Measurements from ENCODE around the gene SOST.
A peak's percentile ranks its signal among the peaks of the same experiment; 100 is the strongest.

Gene SOST

GRCh38 chr17:43722269-43722619 lies 36.3 kb downstream of the SOST start:
- peaks cover 4% of the 10 kb centered on the region for H3K4me1 ChIP-seq (ENCODE audit: insufficient read depth, low read length)
- no peak overlapping the region for H2AFZ ChIP-seq (ENCODE audit: low read depth, low read length)
- H3K4me3 ChIP-seq (ENCODE audit: low read length), result no peak overlapping the region
- no peaks in the 10 kb centered on the region for H3K36me3 ChIP-seq (ENCODE audit: insufficient read depth, low read length)
- H3K9me3 ChIP-seq (ENCODE audit: low read length), result no peaks in the 10 kb centered on the region
- H3K27me3 ChIP-seq (ENCODE audit: insufficient read depth, low read length), result peaks cover 2% of the 10 kb centered on the region

- H3K27me3 ChIP-seq (ENCODE audit: insufficient read depth, low read length), result peaks cover 2% of the 10 kb centered on the region
- no peaks in the 10 kb centered on the region for H3K9me3 ChIP-seq (ENCODE audit: low read length)
- H2AFZ ChIP-seq (ENCODE audit: low read depth, low read length), result no peak overlapping the region
- H3K4me3 ChIP-seq (ENCODE audit: low read length), result no peak overlapping the region
- no peaks in the 10 kb centered on the region for H3K36me3 ChIP-seq (ENCODE audit: insufficient read depth, low read length)
- H3K4me1 ChIP-seq (ENCODE audit: insufficient read depth, low read length), result peaks cover 4% of the 10 kb centered on the region
These were observed 36.9 kb downstream of the SOST start for GRCh38 chr17:43721537-43722268.

GRCh38 chr17:43720311-43721060 lies 38.1 kb downstream of the SOST start:
- H3K9me3 ChIP-seq (ENCODE audit: low read length), result no peaks in the 10 kb centered on the region
- H3K36me3 ChIP-seq (ENCODE audit: insufficient read depth, low read length), result no peaks in the 10 kb centered on the region
- peaks cover 4% of the 10 kb centered on the region for H3K4me1 ChIP-seq (ENCODE audit: insufficient read depth, low read length)
- H3K27me3 ChIP-seq (ENCODE audit: insufficient read depth, low read length), result peaks cover 7% of the 10 kb centered on the region
- H2AFZ ChIP-seq (ENCODE audit: low read depth, low read length), result no peak overlapping the region
- H3K4me3 ChIP-seq (ENCODE audit: low read length), result no peak overlapping the region

GRCh38 chr17:43719578-43719977 lies 39.0 kb downstream of the SOST start:
- Histone ChIP-seq H3K36me3 (ENCODE audit: insufficient read depth, low read length) (no peaks in the 10 kb centered on the region), H3K4me1 (ENCODE audit: insufficient read depth, low read length) (peaks cover 4% of the 10 kb centered on the region), H3K4me3 (ENCODE audit: low read length) (no peak overlapping the region), H3K27me3 (ENCODE audit: insufficient read depth, low read length) (peaks cover 16% of the 10 kb centered on the region), H2AFZ (ENCODE audit: low read depth, low read length) (no peak overlapping the region), H3K9me3 (ENCODE audit: low read length) (no peaks in the 10 kb centered on the region)

- H3K4me1 ChIP-seq (ENCODE audit: insufficient read depth, low read length), result peaks cover under 1% of the 10 kb centered on the region
- H3K27me3 ChIP-seq (ENCODE audit: insufficient read depth, low read length), result peaks cover 25% of the 10 kb centered on the region
- H3K36me3 ChIP-seq (ENCODE audit: insufficient read depth, low read length), result no peaks in the 10 kb centered on the region
- H3K4me3 ChIP-seq (ENCODE audit: low read length), result no peak overlapping the region
- H3K9me3 ChIP-seq (ENCODE audit: low read length), result no peaks in the 10 kb centered on the region
- no peak overlapping the region for H2AFZ ChIP-seq (ENCODE audit: low read depth, low read length)
These were observed 40.0 kb downstream of the SOST start for GRCh38 chr17:43718544-43718943.

- Histone ChIP-seq H3K4me1 (ENCODE audit: insufficient read depth, low read length) (peaks cover 4% of the 10 kb centered on the region), H3K9me3 (ENCODE audit: low read length) (no peaks in the 10 kb centered on the region), H3K4me3 (ENCODE audit: low read length) (no peak overlapping the region), H3K36me3 (ENCODE audit: insufficient read depth, low read length) (no peaks in the 10 kb centered on the region), H3K27me3 (ENCODE audit: insufficient read depth, low read length) (peaks cover 31% of the 10 kb centered on the region), H2AFZ (ENCODE audit: low read depth, low read length) (no peak overlapping the region)
These were observed 40.7 kb downstream of the SOST start for GRCh38 chr17:43717913-43718312.

GRCh38 chr17:43714465-43715149 lies 44.0 kb downstream of the SOST start:
- Histone ChIP-seq H3K9me3 (ENCODE audit: low read length) (no peaks in the 10 kb centered on the region), H2AFZ (ENCODE audit: low read depth, low read length) (no peak overlapping the region), H3K4me3 (ENCODE audit: low read length) (no peak overlapping the region), H3K27me3 (ENCODE audit: insufficient read depth, low read length) (peaks cover 47% of the 10 kb centered on the region), H3K36me3 (ENCODE audit: insufficient read depth, low read length) (no peaks in the 10 kb centered on the region), H3K4me1 (ENCODE audit: insufficient read depth, low read length) (peaks cover 4% of the 10 kb centered on the region)

- no peaks in the 10 kb centered on the region for H3K36me3 ChIP-seq (ENCODE audit: insufficient read depth, low read length)
- H2AFZ ChIP-seq (ENCODE audit: low read depth, low read length), result peak overlapping the region; percentile 61
- H3K4me1 ChIP-seq (ENCODE audit: insufficient read depth, low read length), result peaks cover 4% of the 10 kb centered on the region
- peak overlapping the region; percentile 38 for H3K4me3 ChIP-seq (ENCODE audit: low read length)
- peaks cover 47% of the 10 kb centered on the region for H3K27me3 ChIP-seq (ENCODE audit: insufficient read depth, low read length)
- H3K9me3 ChIP-seq (ENCODE audit: low read length), result no peaks in the 10 kb centered on the region
These were observed 45.0 kb downstream of the SOST start for GRCh38 chr17:43713494-43714162.

- Histone ChIP-seq H3K9me3 (ENCODE audit: low read length) (no peaks in the 10 kb centered on the region), H3K36me3 (ENCODE audit: insufficient read depth, low read length) (no peaks in the 10 kb centered on the region), H3K4me1 (ENCODE audit: insufficient read depth, low read length) (peaks cover 4% of the 10 kb centered on the region), H3K4me3 (ENCODE audit: low read length) (no peak overlapping the region), H3K27me3 (ENCODE audit: insufficient read depth, low read length) (peaks cover 45% of the 10 kb centered on the region), H2AFZ (ENCODE audit: low read depth, low read length) (no peak overlapping the region)
These were observed 46.2 kb downstream of the SOST start for GRCh38 chr17:43712397-43712796.

GRCh38 chr17:43710101-43710500 lies 48.5 kb downstream of the SOST start:
- Histone ChIP-seq H3K4me3 (ENCODE audit: low read length) (no peak overlapping the region), H3K4me1 (ENCODE audit: insufficient read depth, low read length) (peaks cover 4% of the 10 kb centered on the region), H3K27me3 (ENCODE audit: insufficient read depth, low read length) (peaks cover 36% of the 10 kb centered on the region), H2AFZ (ENCODE audit: low read depth, low read length) (no peak overlapping the region), H3K36me3 (ENCODE audit: insufficient read depth, low read length) (no peaks in the 10 kb centered on the region), H3K9me3 (ENCODE audit: low read length) (no peaks in the 10 kb centered on the region)

- Histone ChIP-seq H3K27me3 (ENCODE audit: insufficient read depth, low read length) (peaks cover 28% of the 10 kb centered on the region), H2AFZ (ENCODE audit: low read depth, low read length) (no peak overlapping the region), H3K4me3 (ENCODE audit: low read length) (no peak overlapping the region), H3K36me3 (ENCODE audit: insufficient read depth, low read length) (no peaks in the 10 kb centered on the region), H3K4me1 (ENCODE audit: insufficient read depth, low read length) (peaks cover 4% of the 10 kb centered on the region), H3K9me3 (ENCODE audit: low read length) (no peaks in the 10 kb centered on the region)
These were observed 49.4 kb downstream of the SOST start for GRCh38 chr17:43709210-43709609.

GRCh38 chr17:43707184-43707583 lies 51.4 kb downstream of the SOST start:
- H2AFZ ChIP-seq (ENCODE audit: low read depth, low read length), result no peak overlapping the region
- H3K9me3 ChIP-seq (ENCODE audit: low read length), result no peaks in the 10 kb centered on the region
- H3K4me1 ChIP-seq (ENCODE audit: insufficient read depth, low read length), result no peaks in the 10 kb centered on the region
- H3K27me3 ChIP-seq (ENCODE audit: insufficient read depth, low read length), result peaks cover 9% of the 10 kb centered on the region
- H3K36me3 ChIP-seq (ENCODE audit: insufficient read depth, low read length), result no peaks in the 10 kb centered on the region
- H3K4me3 ChIP-seq (ENCODE audit: low read length), result no peak overlapping the region

- peaks cover 7% of the 10 kb centered on the region for H3K27me3 ChIP-seq (ENCODE audit: insufficient read depth, low read length)
These were observed 52.4 kb downstream of the SOST start for GRCh38 chr17:43706235-43706634.

More at GRCh38 chr17:43706235-43706634, 52.4 kb downstream of the SOST start:
- Histone ChIP-seq H3K4me3 (ENCODE audit: low read length) (no peak overlapping the region), H2AFZ (ENCODE audit: low read depth, low read length) (no peak overlapping the region), H3K4me1 (ENCODE audit: insufficient read depth, low read length) (no peaks in the 10 kb centered on the region), H3K9me3 (ENCODE audit: low read length) (no peaks in the 10 kb centered on the region), H3K36me3 (ENCODE audit: insufficient read depth, low read length) (no peaks in the 10 kb centered on the region)

All from neuron (in vitro differentiated cells).